ENCODE results near the gene KIRREL1.
A peak's percentile ranks its signal among the peaks of the same experiment; 100 is the strongest.

KIRREL1 gene

GRCh38 chr1:157993147-157993917 is at the start of gene KIRREL1:
Gene KIRREL1 (plus strand): TSS chr1:157993645. CDS start chr1:157993677, 32 bp downstream.
- peak; percentile 89 for DNase-seq

- DNase-seq, result no peak
Observed at GRCh38 chr1:157944663-157945280, 48.7 kb upstream of the KIRREL1 start.

- DNase-seq, result peak; percentile 36
Observed at GRCh38 chr1:157948312-157949073, 45.0 kb upstream of the KIRREL1 start.

GRCh38 chr1:157949074-157949354 is 44.4 kb upstream of the KIRREL1 start:
- DNase-seq, result no peak

GRCh38 chr1:157951230-157951629 is 42.2 kb upstream of the KIRREL1 start:
- DNase-seq, result no peak

- DNase-seq, result no peak
Observed at GRCh38 chr1:157952601-157953000, 40.8 kb upstream of the KIRREL1 start.

- no peak for DNase-seq
Observed at GRCh38 chr1:157955221-157955620, 38.2 kb upstream of the KIRREL1 start.

- DNase-seq, result no peak
Observed at GRCh38 chr1:157955857-157956256, 37.6 kb upstream of the KIRREL1 start.

- no peak for DNase-seq
Observed at GRCh38 chr1:157956732-157957131, 36.7 kb upstream of the KIRREL1 start.

- DNase-seq, result no peak
Observed at GRCh38 chr1:157958263-157958662, 35.2 kb upstream of the KIRREL1 start.

GRCh38 chr1:157959750-157960149 is 33.7 kb upstream of the KIRREL1 start:
- DNase-seq, result no peak

- no peak for DNase-seq
Observed at GRCh38 chr1:157960773-157961172, 32.7 kb upstream of the KIRREL1 start.

GRCh38 chr1:157961805-157962762 is 31.4 kb upstream of the KIRREL1 start:
- no peak for DNase-seq

- peak; percentile 81 for DNase-seq
Observed at GRCh38 chr1:157963713-157964112, 29.7 kb upstream of the KIRREL1 start.

GRCh38 chr1:157965584-157965983 is 27.9 kb upstream of the KIRREL1 start:
- DNase-seq, result no peak

- no peak for DNase-seq
Observed at GRCh38 chr1:157966031-157966537, 27.4 kb upstream of the KIRREL1 start.

GRCh38 chr1:157967205-157967604 is 26.2 kb upstream of the KIRREL1 start:
- no peak for DNase-seq

- DNase-seq, result peak; percentile 48
Observed at GRCh38 chr1:157968508-157968907, 24.9 kb upstream of the KIRREL1 start.

- no peak for DNase-seq
Observed at GRCh38 chr1:157968946-157969345, 24.5 kb upstream of the KIRREL1 start.

GRCh38 chr1:157969697-157970485 is 23.6 kb upstream of the KIRREL1 start:
- peak; percentile 61 for DNase-seq

GRCh38 chr1:157971769-157972168 is 21.7 kb upstream of the KIRREL1 start:
- no peak for DNase-seq

Data from right hindlimb (tissue), 1 donor.